ENCODE data around the gene KIAA1586.

DNA sequence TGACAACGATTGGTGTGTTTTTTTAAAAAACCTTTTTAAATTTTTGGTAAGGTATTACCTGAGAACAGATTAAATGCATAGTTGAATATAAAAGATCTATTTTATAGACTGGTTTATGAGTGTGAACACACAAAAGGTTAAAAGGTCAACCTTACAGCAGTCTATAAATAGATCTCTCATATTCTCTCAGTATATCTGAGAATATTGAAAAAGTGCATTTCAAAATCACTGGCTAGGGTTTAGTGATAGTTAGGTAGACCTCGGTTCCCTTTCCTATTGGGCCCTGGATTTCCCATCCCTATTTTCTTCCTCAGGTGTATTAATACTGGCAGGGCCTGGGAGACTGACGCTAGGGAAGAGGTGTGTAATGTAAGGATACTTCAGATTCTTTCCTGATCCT is 42.8 kb downstream of the KIAA1586 start:
- TF ChIP-seq, protein P1, sequence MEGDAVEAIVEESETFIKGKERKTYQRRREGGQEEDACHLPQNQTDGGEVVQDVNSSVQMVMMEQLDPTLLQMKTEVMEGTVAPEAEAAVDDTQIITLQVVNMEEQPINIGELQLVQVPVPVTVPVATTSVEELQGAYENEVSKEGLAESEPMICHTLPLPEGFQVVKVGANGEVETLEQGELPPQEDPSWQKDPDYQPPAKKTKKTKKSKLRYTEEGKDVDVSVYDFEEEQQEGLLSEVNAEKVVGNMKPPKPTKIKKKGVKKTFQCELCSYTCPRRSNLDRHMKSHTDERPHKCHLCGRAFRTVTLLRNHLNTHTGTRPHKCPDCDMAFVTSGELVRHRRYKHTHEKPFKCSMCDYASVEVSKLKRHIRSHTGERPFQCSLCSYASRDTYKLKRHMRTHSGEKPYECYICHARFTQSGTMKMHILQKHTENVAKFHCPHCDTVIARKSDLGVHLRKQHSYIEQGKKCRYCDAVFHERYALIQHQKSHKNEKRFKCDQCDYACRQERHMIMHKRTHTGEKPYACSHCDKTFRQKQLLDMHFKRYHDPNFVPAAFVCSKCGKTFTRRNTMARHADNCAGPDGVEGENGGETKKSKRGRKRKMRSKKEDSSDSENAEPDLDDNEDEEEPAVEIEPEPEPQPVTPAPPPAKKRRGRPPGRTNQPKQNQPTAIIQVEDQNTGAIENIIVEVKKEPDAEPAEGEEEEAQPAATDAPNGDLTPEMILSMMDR (IDR thresholded peaks at IDR 0.05), result no peak
- TF ChIP-seq POLR2A (IDR thresholded peaks at IDR 0.05), result no peak

All from adrenal gland (tissue), 5 donors.